ENCODE data around the gene PRMT9.

GRCh38 chr4:147682755-147683154, 1.2 kb downstream of the PRMT9 start:
- TF ChIP-seq POLR2AphosphoS5 (IDR thresholded peaks at IDR 0.05) (no peak), CTCF (IDR thresholded peaks at IDR 0.05) (no peak), POLR2A (IDR thresholded peaks at IDR 0.05) (no peak), EP300 (IDR thresholded peaks at IDR 0.05; ENCODE audit: low read depth) (no peak)
